ENCODE results near the gene CILP2.

CILP2 gene

GRCh38 chr19:19584356-19584755 is 46.3 kb downstream of the CILP2 start:
- in situ Hi-C loops (cut with HindIII; ENCODE audit: low sequenced_read_pairs), result no loop called here
- no peak overlapping the region for H3K4me3 ChIP-seq (ENCODE audit: low read depth, low read length)
- no peak for TF ChIP-seq CTCF (IDR thresholded peaks at IDR 0.05; ENCODE audit: low read depth, low read length)
- DNase-seq (ENCODE audit: low read depth, low spot score), result no peak

- no peak for TF ChIP-seq CTCF (IDR thresholded peaks at IDR 0.05; ENCODE audit: low read depth, low read length)
- DNase-seq (ENCODE audit: low read depth, low spot score), result no peak
- in situ Hi-C loops (cut with HindIII; ENCODE audit: low sequenced_read_pairs), result no loop called here
- no peak overlapping the region for H3K4me3 ChIP-seq (ENCODE audit: low read depth, low read length)
These were observed 49.7 kb downstream of the CILP2 start for GRCh38 chr19:19587771-19588170.

GRCh38 chr19:19588546-19588945 is 50.5 kb downstream of the CILP2 start:
- DNase-seq (ENCODE audit: low read depth, low spot score), result peak; percentile 10
- H3K4me3 ChIP-seq (ENCODE audit: low read depth, low read length), result no peak overlapping the region
- no peak for TF ChIP-seq CTCF (IDR thresholded peaks at IDR 0.05; ENCODE audit: low read depth, low read length)
- in situ Hi-C loops (cut with HindIII; ENCODE audit: low sequenced_read_pairs), result no loop called here

- no peak for TF ChIP-seq CTCF (IDR thresholded peaks at IDR 0.05; ENCODE audit: low read depth, low read length)
- H3K4me3 ChIP-seq (ENCODE audit: low read depth, low read length), result no peak overlapping the region
- peak; percentile 89 for DNase-seq (ENCODE audit: low read depth, low spot score)
- in situ Hi-C loops (cut with HindIII; ENCODE audit: low sequenced_read_pairs), result no loop called here
These were observed 53.2 kb downstream of the CILP2 start for GRCh38 chr19:19591133-19591825.

- no peak overlapping the region for H3K4me3 ChIP-seq (ENCODE audit: low read depth, low read length)
- DNase-seq (ENCODE audit: low read depth, low spot score), result no peak
- no peak for TF ChIP-seq CTCF (IDR thresholded peaks at IDR 0.05; ENCODE audit: low read depth, low read length)
- in situ Hi-C loops (cut with HindIII; ENCODE audit: low sequenced_read_pairs), result no loop called here
These were observed 54.6 kb downstream of the CILP2 start for GRCh38 chr19:19592690-19593089.

- no peak overlapping the region for H3K4me3 ChIP-seq (ENCODE audit: low read depth, low read length)
- no peak for TF ChIP-seq CTCF (IDR thresholded peaks at IDR 0.05; ENCODE audit: low read depth, low read length)
- in situ Hi-C loops (cut with HindIII; ENCODE audit: low sequenced_read_pairs), result no loop called here
- DNase-seq (ENCODE audit: low read depth, low spot score), result no peak
These were observed 56.3 kb downstream of the CILP2 start for GRCh38 chr19:19594381-19594780.
